C4-2B (cell line): ENCODE results near the gene ATG4D.

ENCODE experiments used
- CTCF ChIP-seq: fragments of 450-650 bp; conservative IDR thresholded peaks from 2 replicates; pipeline ENCODE4 v1.5.1; 2017; ENCODE audit warnings: mild to moderate bottlenecking
- ZFX ChIP-seq: fragments of 450-650 bp; IDR thresholded peaks from 2 replicates; pipeline ENCODE4 v1.6.1; 2017

DNA sequence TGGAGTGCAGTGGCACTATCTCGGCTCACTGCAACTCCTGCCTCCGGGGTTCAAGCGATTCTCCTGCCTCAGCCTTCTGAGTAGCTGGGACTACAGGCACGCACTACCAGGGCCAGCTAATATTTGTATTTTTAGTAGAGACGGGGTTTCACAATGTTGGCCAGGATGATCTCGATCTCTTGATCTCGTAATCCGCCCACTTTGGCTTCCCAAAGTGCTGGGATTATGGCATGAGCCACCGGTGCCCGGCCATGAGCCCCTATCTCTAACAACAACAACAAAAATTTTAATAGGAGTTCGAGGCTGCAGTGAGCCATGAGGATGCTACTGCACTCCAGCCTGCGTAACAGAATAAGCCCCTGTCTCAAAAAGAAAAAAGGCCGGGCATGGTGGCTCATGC, 38.4 kb downstream of the ATG4D start:
- TF ChIP-seq CTCF: no peak
- no peak for TF ChIP-seq ZFX
